ENCODE measurements around the gene APOBEC3H. TPM values are rescaled to one million over a fixed set of nuclear protein-coding genes. Genes with fewer than 3 reads are reported as not detected.

APOBEC3H gene
- total RNA-seq, 1 donor from 2014 or later = not detected

GRCh38 chr22:39088685-39089032 lies 8.4 kb upstream of the APOBEC3H start:
- H3K27me3 Mint-ChIP-seq (ENCODE audit: low read depth) = peaks cover 18% of the 10 kb centered on the region
- TF ChIP-seq, protein P1, sequence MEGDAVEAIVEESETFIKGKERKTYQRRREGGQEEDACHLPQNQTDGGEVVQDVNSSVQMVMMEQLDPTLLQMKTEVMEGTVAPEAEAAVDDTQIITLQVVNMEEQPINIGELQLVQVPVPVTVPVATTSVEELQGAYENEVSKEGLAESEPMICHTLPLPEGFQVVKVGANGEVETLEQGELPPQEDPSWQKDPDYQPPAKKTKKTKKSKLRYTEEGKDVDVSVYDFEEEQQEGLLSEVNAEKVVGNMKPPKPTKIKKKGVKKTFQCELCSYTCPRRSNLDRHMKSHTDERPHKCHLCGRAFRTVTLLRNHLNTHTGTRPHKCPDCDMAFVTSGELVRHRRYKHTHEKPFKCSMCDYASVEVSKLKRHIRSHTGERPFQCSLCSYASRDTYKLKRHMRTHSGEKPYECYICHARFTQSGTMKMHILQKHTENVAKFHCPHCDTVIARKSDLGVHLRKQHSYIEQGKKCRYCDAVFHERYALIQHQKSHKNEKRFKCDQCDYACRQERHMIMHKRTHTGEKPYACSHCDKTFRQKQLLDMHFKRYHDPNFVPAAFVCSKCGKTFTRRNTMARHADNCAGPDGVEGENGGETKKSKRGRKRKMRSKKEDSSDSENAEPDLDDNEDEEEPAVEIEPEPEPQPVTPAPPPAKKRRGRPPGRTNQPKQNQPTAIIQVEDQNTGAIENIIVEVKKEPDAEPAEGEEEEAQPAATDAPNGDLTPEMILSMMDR (IDR thresholded peaks at IDR 0.05) = no peak
- no peak for DNase-seq (ENCODE audit: low spot score)
- no peaks in the 10 kb centered on the region for H3K4me1 Mint-ChIP-seq (ENCODE audit: low read depth)
- H3K9me3 Mint-ChIP-seq (ENCODE audit: low read depth) = no peaks in the 10 kb centered on the region
- H3K4me3 Mint-ChIP-seq (ENCODE audit: unreplicated experiment) = no peak overlapping the region
- no peak overlapping the region for H3K27ac Mint-ChIP-seq (ENCODE audit: unreplicated experiment)
- H3K36me3 Mint-ChIP-seq (ENCODE audit: low read depth) = no peaks in the 10 kb centered on the region

DNA sequence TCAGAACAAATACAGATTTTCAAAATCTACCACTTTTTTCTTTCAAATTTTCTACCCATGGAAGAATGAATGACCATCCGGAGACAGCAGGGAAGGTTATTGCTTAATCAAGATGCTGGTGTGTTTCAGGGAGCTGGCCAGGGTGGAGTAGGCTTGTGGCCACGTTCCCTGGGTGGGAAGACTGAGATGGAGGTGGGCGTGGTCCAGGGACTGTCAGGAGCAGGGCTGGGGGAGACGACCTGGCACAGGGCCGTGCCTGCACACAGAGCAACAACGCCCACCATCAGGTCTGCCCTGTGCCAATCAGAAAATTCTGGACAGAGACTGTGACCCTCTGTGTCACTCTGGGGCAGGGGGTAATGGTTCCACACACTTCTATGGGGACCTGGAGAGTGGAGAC lies 7.1 kb upstream of the APOBEC3H start:
- DNase-seq (ENCODE audit: low spot score) = no peak
- TF ChIP-seq, protein P1 (IDR thresholded peaks at IDR 0.05) = no peak

GRCh38 chr22:39090426-39091064 lies 6.5 kb upstream of the APOBEC3H start:
- TF ChIP-seq, protein P1 (IDR thresholded peaks at IDR 0.05) = no peak
- Mint-ChIP-seq H3K9me3 (ENCODE audit: low read depth) (no peaks in the 10 kb centered on the region), H3K4me1 (ENCODE audit: low read depth) (no peaks in the 10 kb centered on the region), H3K27me3 (ENCODE audit: low read depth) (peaks cover 18% of the 10 kb centered on the region), H3K27ac (ENCODE audit: unreplicated experiment) (no peak overlapping the region), H3K36me3 (ENCODE audit: low read depth) (no peaks in the 10 kb centered on the region), H3K4me3 (ENCODE audit: unreplicated experiment) (no peak overlapping the region)
- DNase-seq (ENCODE audit: low spot score) = no peak

More for the DNA sequence above, 7.1 kb upstream of the APOBEC3H start:
- no peaks in the 10 kb centered on the region for H3K36me3 Mint-ChIP-seq (ENCODE audit: low read depth)
- no peak overlapping the region for H3K27ac Mint-ChIP-seq (ENCODE audit: unreplicated experiment)
- no peak overlapping the region for H3K4me3 Mint-ChIP-seq (ENCODE audit: unreplicated experiment)
- no peaks in the 10 kb centered on the region for H3K4me1 Mint-ChIP-seq (ENCODE audit: low read depth)
- H3K9me3 Mint-ChIP-seq (ENCODE audit: low read depth) = no peaks in the 10 kb centered on the region
- peaks cover 18% of the 10 kb centered on the region for H3K27me3 Mint-ChIP-seq (ENCODE audit: low read depth)

DNA sequence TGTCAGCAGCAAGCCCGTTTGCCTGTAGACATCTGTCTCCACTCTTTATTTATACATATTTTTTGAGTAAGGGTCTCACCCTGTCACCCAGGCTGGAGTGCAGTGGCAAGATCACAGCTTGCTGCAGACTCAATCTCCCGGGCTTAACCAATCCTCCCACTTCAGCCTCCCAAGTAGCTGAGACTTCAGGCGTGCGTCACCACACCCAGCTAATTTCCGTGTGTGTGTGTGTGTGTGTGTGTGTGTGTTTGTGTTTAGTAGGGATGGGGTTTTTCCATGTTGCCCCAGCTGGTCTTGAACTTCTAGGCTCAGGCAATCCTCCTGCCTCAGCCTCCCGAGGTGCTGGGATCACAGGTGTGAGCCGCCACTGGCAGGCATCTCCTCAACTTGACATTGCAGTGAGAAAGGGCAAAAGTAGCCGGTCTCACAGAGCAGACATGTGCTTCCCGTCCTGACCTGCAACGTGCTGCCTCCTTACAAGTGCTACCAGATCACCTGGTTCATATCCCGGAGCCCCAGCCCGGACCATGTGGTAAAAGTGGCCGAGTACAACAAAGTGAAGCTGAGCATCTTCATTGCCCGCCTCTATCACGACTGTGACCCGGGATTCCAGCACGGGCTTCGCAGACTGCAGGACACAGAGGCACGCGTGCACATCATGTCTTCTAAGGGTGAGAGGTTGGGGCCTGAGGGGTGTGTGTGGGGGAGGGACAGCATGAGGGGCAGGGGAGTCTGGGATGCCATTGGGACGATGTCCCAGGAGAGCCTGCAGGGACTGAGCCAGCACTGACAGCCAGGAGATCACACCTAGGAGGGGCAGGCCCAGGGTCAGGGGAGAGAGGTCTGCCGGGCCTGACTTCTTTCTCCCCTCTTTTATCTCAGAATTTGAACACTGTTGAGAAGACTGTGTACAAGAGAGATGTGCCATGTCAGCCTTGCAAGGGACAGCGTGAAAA lies 5.6 kb upstream of the APOBEC3H start:
- no peaks in the 10 kb centered on the region for H3K36me3 Mint-ChIP-seq (ENCODE audit: low read depth)
- peak; percentile 58 for DNase-seq (ENCODE audit: low spot score)
- H3K4me1 Mint-ChIP-seq (ENCODE audit: low read depth) = no peaks in the 10 kb centered on the region
- peaks cover 15% of the 10 kb centered on the region for H3K27me3 Mint-ChIP-seq (ENCODE audit: low read depth)
- H3K27ac Mint-ChIP-seq (ENCODE audit: unreplicated experiment) = no peak overlapping the region
- H3K9me3 Mint-ChIP-seq (ENCODE audit: low read depth) = no peaks in the 10 kb centered on the region
- TF ChIP-seq, protein P1 (IDR thresholded peaks at IDR 0.05) = no peak
- no peak overlapping the region for H3K4me3 Mint-ChIP-seq (ENCODE audit: unreplicated experiment)

GRCh38 chr22:39092111-39092862 lies 4.8 kb upstream of the APOBEC3H start:
- peaks cover 15% of the 10 kb centered on the region for H3K27me3 Mint-ChIP-seq (ENCODE audit: low read depth)
- TF ChIP-seq, protein P1 (IDR thresholded peaks at IDR 0.05) = no peak
- H3K27ac Mint-ChIP-seq (ENCODE audit: unreplicated experiment) = no peak overlapping the region
- no peaks in the 10 kb centered on the region for H3K9me3 Mint-ChIP-seq (ENCODE audit: low read depth)
- no peak overlapping the region for H3K4me3 Mint-ChIP-seq (ENCODE audit: unreplicated experiment)
- H3K36me3 Mint-ChIP-seq (ENCODE audit: low read depth) = no peaks in the 10 kb centered on the region
- DNase-seq (ENCODE audit: low spot score) = no peak
- peaks cover 4% of the 10 kb centered on the region for H3K4me1 Mint-ChIP-seq (ENCODE audit: low read depth)
